HepG2 (cell line): ENCODE data around the gene HTR7. TPM values are rescaled to one million over a fixed set of nuclear protein-coding genes. Genes with fewer than 3 reads are reported as not detected.

Experiments
- ATAC-seq: fragments of 200-7000 bp; cut with Tn5 transposase; 3 replicates; pipeline ENCODE4 v1.9.1; 2020; ENCODE audit warnings: mild to moderate bottlenecking, moderate library complexity
- BruUV-seq: library from RNA; stranded (reverse); fragments of 400-500 nt; replicated peaks from 2 replicates; lab custom pipeline; 2021; lab: Mats Ljungman, UMichigan
- CTCF ChIA-PET: fragments of 300-600 bp; formaldehyde crosslinking; extraction: SDS; loops from one replicate; lab custom pipeline; 2021; ENCODE audit warnings: low total read pairs, inconsistent platforms, low intra/inter-chr PET ratio; lab: Yijun Ruan, JAX
- POLR2A ChIA-PET: fragments of 350-600 bp; sonication (Branson Sonifier 250); formaldehyde crosslinking; loops from one replicate; lab custom pipeline; 2020; ENCODE audit warnings: antibody characterized with exemption, inconsistent platforms; lab: Yijun Ruan, JAX
- DNase-seq: peaks from one replicate; pipeline ENCODE4 v3.0.0-alpha.2; 2015; ENCODE audit warnings: low spot score
- FAIRE-seq: peaks from 3 replicates; lab custom pipeline; 2011; peaks lifted over from hg19 to GRCh38; lab: Jason Lieb, UNC
- H2AFZ ChIP-seq: one replicate; pipeline ENCODE4 v1.6.1; 2011; ENCODE audit warnings: low read length, inconsistent platforms
- H3K27ac ChIP-seq: fragments of 300-600 bp; 3 replicates; pipeline ENCODE4 v1.8.0; 2011; ENCODE audit warnings: mixed run types, mild to moderate bottlenecking, mixed read lengths, low read length, inconsistent platforms; ENCODE audit not compliant: insufficient read depth; ENCODE audit errors: extremely low read length
- H3K27me3 ChIP-seq, 2 experiments: fragments of 200-600 bp in 1 of 2; 2 replicates in 1 of 2; 3 replicates in 1 of 2; pipeline versions ENCODE4 v1.6.0 to v1.8.0; 2011; ENCODE audit warnings: low read length in 2 of 2, mild to moderate bottlenecking in 2 of 2, moderate library complexity in 2 of 2, inconsistent platforms in 1 of 2; ENCODE audit not compliant: insufficient read depth in 2 of 2, control insufficient read depth in 1 of 2
- H3K36me3 ChIP-seq, 2 experiments: fragments of 200-600 bp in 1 of 2; replicated peaks in 1 of 2; 2 replicates in 1 of 2; 3 replicates in 1 of 2; pipeline versions ENCODE4 v1.5.1 to v1.8.0; 2011; ENCODE audit warnings: low read length in 2 of 2, inconsistent platforms in 1 of 2; ENCODE audit not compliant: insufficient read depth in 2 of 2, control insufficient read depth in 1 of 2
- H3K4me1 ChIP-seq: 2 replicates; pipeline ENCODE4 v1.5.1; 2012; ENCODE audit warnings: low read length, inconsistent platforms; ENCODE audit not compliant: insufficient read depth
- H3K4me2 ChIP-seq: 2 replicates; pipeline ENCODE4 v1.6.0; 2011; ENCODE audit warnings: low read depth, low read length, inconsistent platforms
- H3K4me3 ChIP-seq, 3 experiments: fragments of 200-600 bp in 1 of 3; sonication (generic), shearing (Covaris generic) in 1 of 3; replicated peaks in 1 of 3; 2 replicates each; pipeline ENCODE4 v1.5.1; 2011 to 2016; ENCODE audit warnings: low read length in 3 of 3, inconsistent platforms in 2 of 3, low read depth in 2 of 3, mild to moderate bottlenecking in 2 of 3, control low read depth in 1 of 3, mixed read lengths in 1 of 3; ENCODE audit not compliant: insufficient read depth in 1 of 3
- H3K79me2 ChIP-seq: one replicate; pipeline ENCODE4 v1.6.1; 2011; ENCODE audit warnings: low read length, inconsistent platforms; ENCODE audit not compliant: insufficient read depth
- H3K9ac ChIP-seq: 2 replicates; pipeline ENCODE4 v1.6.0; 2011; ENCODE audit warnings: mild to moderate bottlenecking, low read depth, low read length, inconsistent platforms; ENCODE audit not compliant: insufficient read depth
- H3K9me3 ChIP-seq: 2 replicates; pipeline ENCODE4 v1.5.1; 2012; ENCODE audit warnings: mild to moderate bottlenecking, low read length
- H4K20me1 ChIP-seq: 2 replicates; pipeline ENCODE4 v1.6.0; 2011; ENCODE audit warnings: inconsistent platforms, mild to moderate bottlenecking, low read length, moderate library complexity; ENCODE audit not compliant: insufficient read depth
- BCL6 ChIP-seq: IDR thresholded peaks from 2 replicates; pipeline ENCODE4 v1.6.1; 2016; ENCODE audit warnings: missing genetic modification reagents, missing compliant biosample characterization
- BORCS8-MEF2B ChIP-seq: sonication (generic); formaldehyde crosslinking; IDR thresholded peaks from 2 replicates; pipeline ENCODE4 v1.8.0; 2022; ENCODE audit warnings: mild to moderate bottlenecking, missing genetic modification reagents
- CEBPB ChIP-seq: IDR thresholded peaks from 2 replicates; pipeline ENCODE4 v1.6.1; 2011; ENCODE audit warnings: low read depth, low read length, improper control_type of control experiment, borderline replicate concordance
- GLI4 ChIP-seq: sonication (generic); formaldehyde crosslinking; IDR thresholded peaks from 2 replicates; pipeline ENCODE4 v1.5.1; 2020; ENCODE audit warnings: missing genetic modification reagents, mild to moderate bottlenecking, moderate library complexity, borderline replicate concordance
- HMGXB4 ChIP-seq, 2 experiments: sonication (generic) in 1 of 2; formaldehyde crosslinking in 1 of 2; IDR thresholded peaks; 2 replicates each; pipeline versions ENCODE4 v1.4.0 to v1.6.1; 2018 to 2020; ENCODE audit warnings: missing genetic modification reagents in 2 of 2, borderline replicate concordance in 1 of 2, low read depth in 1 of 2, mild to moderate bottlenecking in 1 of 2, missing biosample characterization in 1 of 2
- KLF11 ChIP-seq: IDR thresholded peaks from 2 replicates; pipeline ENCODE4 v1.6.1; 2016; ENCODE audit warnings: missing compliant biosample characterization
- NONO ChIP-seq, 2 experiments: fragments of 450-650 bp in 1 of 2; sonication (generic) in 1 of 2; formaldehyde crosslinking in 1 of 2; IDR thresholded peaks in 1 of 2; conservative IDR thresholded peaks in 1 of 2; 2 replicates each; pipeline versions ENCODE4 v1.6.1 to v1.8.0; 2017 to 2022; ENCODE audit warnings: mild to moderate bottlenecking in 1 of 2, missing genetic modification reagents in 1 of 2, moderate library complexity in 1 of 2
- PLRG1 ChIP-seq: fragments of 450-650 bp; conservative IDR thresholded peaks from 2 replicates; pipeline ENCODE4 v1.6.1; 2016
- POGZ ChIP-seq: sonication (generic); formaldehyde crosslinking; IDR thresholded peaks from 2 replicates; pipeline ENCODE4 v1.4.0; 2020; ENCODE audit warnings: mild to moderate bottlenecking, missing genetic modification reagents
- RXRB ChIP-seq: IDR thresholded peaks from 2 replicates; pipeline ENCODE4 v1.6.1; 2016; ENCODE audit warnings: borderline replicate concordance, missing genetic modification reagents, missing compliant biosample characterization
- ZFP36 ChIP-seq: fragments of 150-350 bp; IDR thresholded peaks from 2 replicates; pipeline ENCODE4 v1.6.1; 2018; ENCODE audit warnings: borderline replicate concordance, low read length, low read depth; ENCODE audit not compliant: partially characterized antibody
- ZMAT3 ChIP-seq: sonication (generic); formaldehyde crosslinking; conservative IDR thresholded peaks from 2 replicates; pipeline ENCODE4 v1.7.0; 2021; ENCODE audit warnings: missing genetic modification reagents
- ZNF260 ChIP-seq: sonication (generic); formaldehyde crosslinking; IDR thresholded peaks from 2 replicates; pipeline ENCODE4 v1.4.0; 2020; ENCODE audit warnings: missing genetic modification reagents, low read depth, mild to moderate bottlenecking, borderline replicate concordance
- ZNF317 ChIP-seq: sonication (generic); formaldehyde crosslinking; IDR thresholded peaks from 2 replicates; pipeline ENCODE4 v1.5.0; 2020; ENCODE audit warnings: mild to moderate bottlenecking, missing genetic modification reagents
- ZNF670 ChIP-seq: sonication (generic); formaldehyde crosslinking; IDR thresholded peaks from 2 replicates; pipeline ENCODE4 v1.8.0; 2022; ENCODE audit warnings: mild to moderate bottlenecking, missing genetic modification reagents, borderline replicate concordance
- ZNF710 ChIP-seq: sonication (generic); formaldehyde crosslinking; IDR thresholded peaks from 2 replicates; pipeline ENCODE4 v1.5.0; 2020; ENCODE audit warnings: mild to moderate bottlenecking, missing genetic modification reagents, borderline replicate concordance
- WGBS: methylation state at CpG from one replicate; pipeline ENCODE4 v1.1.6; 2017; ENCODE audit warnings: low lambda C conversion rate; 5-methylcytosine and 5-hydroxymethylcytosine counted together
- in situ Hi-C: cut with HindIII; loops from 2 replicates; pipeline ENCODE4 v1.10.0; 2017; ENCODE audit warnings: low pct_unique_long_range_greater_than_20kb; ENCODE audit not compliant: extremely low pct_ligation_motif_present
- intact Hi-C: fragments of 100-400 bp; cut with micrococcal nuclease; formaldehyde crosslinking; loops from one replicate; pipeline ENCODE4 v1.10.0; 2022; ENCODE audit not compliant: unreplicated experiment
- polyA plus RNA-seq, 8 experiments: library from polyadenylated mRNA; depleted of rRNA in 3 of 8; stranded (reverse) in 7 of 8; unstranded in 1 of 8; fragments of >200 nt; fragmentation: Illumina TruSeq in 4 of 8; extraction: Trizol in 4 of 8; gene quantifications; 2 replicates each; pipeline versions ENCODE4 v1.2.1 to v1.2.3, GENCODE V29; 2011 to 2016; ENCODE audit warnings: low read depth in 4 of 8, missing spikeins in 1 of 8, mixed read lengths in 1 of 8; ENCODE audit not compliant: insufficient read depth in 1 of 8
- total RNA-seq, 5 experiments: library from RNA; depleted of rRNA; stranded (reverse); fragments of >200 nt; fragmentation: Illumina TruSeq; extraction: Trizol; gene quantifications; 2 replicates each; pipeline ENCODE4 v1.2.3, GENCODE V29; 2016; ENCODE audit warnings: low read depth in 1 of 5

HTR7 gene
- total and polyA plus RNA-seq, 2 of the 13 experiments (the other 11 are each of a cell fraction or from before 2014, with no cell fraction given) = 0.04 TPM; not detected in 1

DNA sequence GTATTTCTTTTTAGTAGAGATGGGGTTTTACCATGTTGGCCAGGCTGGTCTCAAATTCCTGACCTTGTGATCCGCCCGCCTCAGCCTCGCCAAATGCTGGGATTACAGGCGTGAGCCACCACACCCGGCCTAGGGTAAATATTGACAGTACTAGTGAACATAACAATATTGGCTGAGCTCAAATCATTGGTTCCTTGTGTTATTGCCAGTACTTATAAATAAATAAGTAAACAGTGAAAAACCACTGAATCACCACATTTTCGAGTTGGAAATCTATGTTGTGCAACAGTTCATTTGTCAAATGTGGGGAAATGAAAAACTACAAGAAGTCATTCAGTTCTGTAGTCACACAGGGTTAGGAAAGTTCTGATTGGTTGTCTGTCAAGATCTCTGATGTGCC lies 29.7 kb upstream of the HTR7 start:
- H3K4me3 ChIP-seq = no peak overlapping the region
- no peak overlapping the region for H2AFZ ChIP-seq
- 82% methylated on average over 6 of the region's 6 CpGs for WGBS
- no peaks in the 10 kb centered on the region for H3K79me2 ChIP-seq
- intact Hi-C loops = no loop called here
- ChIA-PET POLR2A (no interaction called here), CTCF (no interaction called here)
- H3K36me3 ChIP-seq = peaks cover 14 to 75% of the 10 kb centered on the region in 2 experiments
- DNase-seq (no peak), FAIRE-seq (no peak), ATAC-seq (no peak)
- no peak overlapping the region for H3K9ac ChIP-seq
- BruUV-seq = no TSS peak
- H3K9me3 ChIP-seq = no peaks in the 10 kb centered on the region
- H3K4me2 ChIP-seq = no peak overlapping the region
- no peaks in the 10 kb centered on the region for H3K4me1 ChIP-seq
- H4K20me1 ChIP-seq = no peaks in the 10 kb centered on the region
- no peak for TF ChIP-seq POGZ
- TF ChIP-seq CEBPB = 0 out of 2 replicates have a peak, but pooled peaks have one; percentile 16
- no peak for TF ChIP-seq KLF11 (CRISPR knock-in tag)
- in situ Hi-C loops = loop anchor here (25.0 kb wide), 1 partner anchor 500 kb away; no protein-coding TSS in a partner anchor
- no peaks in the 10 kb centered on the region for H3K27me3 ChIP-seq
- no peak overlapping the region for H3K27ac ChIP-seq

DNA sequence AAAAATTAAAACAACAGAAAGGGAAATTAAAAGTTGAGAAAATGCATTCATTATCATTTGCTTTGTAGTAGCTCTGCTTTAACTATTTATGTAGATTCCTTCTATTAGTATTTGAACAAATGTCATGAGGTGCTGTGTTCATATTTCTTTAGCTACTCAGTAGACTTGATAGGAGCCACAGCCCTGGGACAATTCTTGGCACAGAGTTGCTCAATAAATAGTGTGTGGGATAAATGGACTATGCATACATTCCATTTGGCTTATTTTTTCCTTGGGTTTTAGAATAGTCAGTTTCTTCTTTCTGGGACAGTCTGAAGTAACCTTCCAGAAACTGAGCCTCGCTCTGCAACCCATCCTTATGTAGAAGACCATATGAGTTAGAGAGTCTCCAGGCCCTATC lies 27.3 kb upstream of the HTR7 start:
- POLR2A ChIA-PET = no interaction called here
- no peak for FAIRE-seq
- H3K27me3 ChIP-seq = no peaks in the 10 kb centered on the region
- H4K20me1 ChIP-seq = no peaks in the 10 kb centered on the region
- no peak overlapping the region for H3K27ac ChIP-seq
- ATAC-seq = no peak
- H3K79me2 ChIP-seq = no peaks in the 10 kb centered on the region
- 100% methylated on average over 1 of the region's 1 CpG for WGBS
- no peak for DNase-seq
- in situ Hi-C loops (loop anchor here (25.0 kb wide), 1 partner anchor 502 kb away; no protein-coding TSS in a partner anchor), intact Hi-C loops (no loop called here)
- no peak overlapping the region for H3K4me2 ChIP-seq
- H3K4me3 ChIP-seq = no peak overlapping the region
- CTCF ChIA-PET = no interaction called here
- no peaks in the 10 kb centered on the region for H3K4me1 ChIP-seq
- no peak overlapping the region for H2AFZ ChIP-seq
- H3K9me3 ChIP-seq = no peaks in the 10 kb centered on the region
- BruUV-seq = no TSS peak
- H3K9ac ChIP-seq = no peak overlapping the region
- H3K36me3 ChIP-seq = peaks cover 11 to 59% of the 10 kb centered on the region in 2 experiments
- TF ChIP-seq ZNF260 (no peak), ZNF710 (CRISPR knock-in tag) (no peak), HMGXB4 (CRISPR knock-in tag; IDR thresholded peaks at IDR 0.05; ENCODE audit: borderline replicate concordance in 1 of 2, low read depth in 1 of 2) (no peak), BORCS8-MEF2B (CRISPR knock-in tag) (no peak), RXRB (CRISPR knock-in tag) (no peak), ZFP36 (no peak), GLI4 (CRISPR knock-in tag) (no peak), ZNF317 (no peak), PLRG1 (no peak), ZMAT3 (no peak), NONO (IDR thresholded peaks at IDR 0.05) (no peak), NONO (CRISPR knock-in tag; conservative IDR thresholded peaks at IDR 0.05) (no peak), BCL6 (CRISPR knock-in tag) (no peak), ZNF670 (no peak)
